HEK293T (cell line): ENCODE measurements around the gene ANXA3.
"Not testable (repeated sequence)": the region's sequence is repeated elsewhere in the genome, so short reads cannot be mapped to it uniquely, and the experiment has no call there.

Source experiments
- CTCF ChIA-PET: fragments of 350-600 bp; formaldehyde crosslinking; extraction: SDS; loops from one replicate; lab custom pipeline; 2021; ENCODE audit warnings: antibody characterized with exemption, inconsistent platforms; lab: Yijun Ruan, JAX
- POLR2A ChIA-PET: fragments of 350-600 bp; formaldehyde crosslinking; extraction: SDS; loops from one replicate; lab custom pipeline; 2020; ENCODE audit warnings: antibody characterized with exemption, inconsistent platforms; lab: Yijun Ruan, JAX
- DNase-seq: peaks from one replicate; pipeline ENCODE4 v3.0.0; 2012; ENCODE audit warnings: mixed read lengths; ENCODE audit errors: extremely low spot score
- ARNT ChIP-seq: fragments of 450-650 bp; IDR thresholded peaks from 2 replicates; pipeline ENCODE4 v1.6.1; 2017; ENCODE audit warnings: mild to moderate bottlenecking
- BHLHE40 ChIP-seq: fragments of 450-650 bp; IDR thresholded peaks from 2 replicates; pipeline ENCODE4 v1.6.1; 2016; ENCODE audit warnings: mild to moderate bottlenecking, moderate library complexity, borderline replicate concordance
- CTBP1 ChIP-seq: fragments of 450-650 bp; IDR thresholded peaks from 2 replicates; pipeline ENCODE4 v1.6.1; 2016; ENCODE audit warnings: borderline replicate concordance
- ELF4 ChIP-seq: fragments of 450-650 bp; IDR thresholded peaks from 2 replicates; pipeline ENCODE4 v1.6.1; 2017; ENCODE audit warnings: antibody characterized with exemption
- FOXA1 ChIP-seq: fragments of 450-650 bp; IDR thresholded peaks from 2 replicates; pipeline ENCODE4 v1.6.1; 2016; ENCODE audit warnings: mild to moderate bottlenecking
- FOXK2 ChIP-seq: fragments of 450-650 bp; IDR thresholded peaks from 2 replicates; pipeline ENCODE4 v1.6.1; 2016; ENCODE audit warnings: mild to moderate bottlenecking
- FOXM1 ChIP-seq: fragments of 450-650 bp; IDR thresholded peaks from 2 replicates; pipeline ENCODE4 v1.6.1; 2017; ENCODE audit warnings: mild to moderate bottlenecking, borderline replicate concordance
- HDGF ChIP-seq: fragments of 450-650 bp; IDR thresholded peaks from 2 replicates; pipeline ENCODE4 v1.6.1; 2017; ENCODE audit warnings: antibody characterized with exemption, borderline replicate concordance
- L3MBTL2 ChIP-seq: fragments of 450-650 bp; conservative IDR thresholded peaks from 2 replicates; pipeline ENCODE4 v1.6.1; 2016; ENCODE audit warnings: mild to moderate bottlenecking
- LEF1 ChIP-seq: fragments of 450-650 bp; IDR thresholded peaks from 2 replicates; pipeline ENCODE4 v1.6.1; 2017; ENCODE audit warnings: mild to moderate bottlenecking, borderline replicate concordance
- NFRKB ChIP-seq: fragments of 450-650 bp; IDR thresholded peaks from 2 replicates; pipeline ENCODE4 v1.6.1; 2016; ENCODE audit warnings: mild to moderate bottlenecking, moderate library complexity
- SP1 ChIP-seq: fragments of 450-650 bp; IDR thresholded peaks from 2 replicates; pipeline ENCODE4 v1.6.1; 2017
- SUZ12 ChIP-seq: fragments of 450-650 bp; IDR thresholded peaks from 2 replicates; pipeline ENCODE4 v1.6.1; 2016; ENCODE audit warnings: mild to moderate bottlenecking
- TARDBP ChIP-seq: fragments of 450-650 bp; IDR thresholded peaks from 2 replicates; pipeline ENCODE4 v1.6.1; 2016
- ZNF384 ChIP-seq: fragments of 450-650 bp; IDR thresholded peaks from 2 replicates; pipeline ENCODE4 v1.6.1; 2016
- TF ChIP-seq, protein P1 (sequence below): fragments of 450-650 bp; IDR thresholded peaks from 2 replicates; pipeline ENCODE4 v1.6.1; 2016

ANXA3 gene, protein sequence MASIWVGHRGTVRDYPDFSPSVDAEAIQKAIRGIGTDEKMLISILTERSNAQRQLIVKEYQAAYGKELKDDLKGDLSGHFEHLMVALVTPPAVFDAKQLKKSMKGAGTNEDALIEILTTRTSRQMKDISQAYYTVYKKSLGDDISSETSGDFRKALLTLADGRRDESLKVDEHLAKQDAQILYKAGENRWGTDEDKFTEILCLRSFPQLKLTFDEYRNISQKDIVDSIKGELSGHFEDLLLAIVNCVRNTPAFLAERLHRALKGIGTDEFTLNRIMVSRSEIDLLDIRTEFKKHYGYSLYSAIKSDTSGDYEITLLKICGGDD

GRCh38 chr4:78551420-78552351, at the start of gene ANXA3:
Gene ANXA3 (plus strand): TSS chr4:78551770. CDS start chr4:78554474, 2,704 bp downstream.
- ChIA-PET CTCF (no interaction called here), POLR2A (no interaction called here)
- DNase-seq = peak; percentile 54
- TF ChIP-seq LEF1 (no peak), HDGF (no peak), ELF4 (no peak), FOXA1 (no peak), CTBP1 (no peak), TARDBP (no peak), SP1 (no peak), SUZ12 (no peak), FOXK2 (no peak), ZNF384 (no peak), L3MBTL2 (no peak), ARNT (no peak), BHLHE40 (no peak), FOXM1 (no peak), NFRKB (no peak)
- TF ChIP-seq, protein P1, sequence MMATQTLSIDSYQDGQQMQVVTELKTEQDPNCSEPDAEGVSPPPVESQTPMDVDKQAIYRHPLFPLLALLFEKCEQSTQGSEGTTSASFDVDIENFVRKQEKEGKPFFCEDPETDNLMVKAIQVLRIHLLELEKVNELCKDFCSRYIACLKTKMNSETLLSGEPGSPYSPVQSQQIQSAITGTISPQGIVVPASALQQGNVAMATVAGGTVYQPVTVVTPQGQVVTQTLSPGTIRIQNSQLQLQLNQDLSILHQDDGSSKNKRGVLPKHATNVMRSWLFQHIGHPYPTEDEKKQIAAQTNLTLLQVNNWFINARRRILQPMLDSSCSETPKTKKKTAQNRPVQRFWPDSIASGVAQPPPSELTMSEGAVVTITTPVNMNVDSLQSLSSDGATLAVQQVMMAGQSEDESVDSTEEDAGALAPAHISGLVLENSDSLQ = no peak

- DNase-seq, CTCF ChIA-PET, POLR2A ChIA-PET: not testable (repeated sequence)
Observed at GRCh38 chr4:78506260-78506659, 45.3 kb upstream of the ANXA3 start.

- no peak for DNase-seq
- TF ChIP-seq FOXM1 = no peak
- TF ChIP-seq ARNT = no peak
- no peak for TF ChIP-seq FOXA1
- no peak for TF ChIP-seq BHLHE40
- no peak for TF ChIP-seq CTBP1
- TF ChIP-seq SUZ12 = no peak
- ChIA-PET CTCF (no interaction called here), POLR2A (no interaction called here)
Observed at GRCh38 chr4:78509043-78509442, 42.5 kb upstream of the ANXA3 start.

- POLR2A ChIA-PET = no interaction called here
- TF ChIP-seq, protein P1 = no peak
- TF ChIP-seq FOXA1 (no peak), ELF4 (no peak), SP1 (no peak), L3MBTL2 (no peak), ARNT (no peak), TARDBP (no peak), HDGF (no peak), FOXK2 (no peak), NFRKB (no peak), SUZ12 (no peak)
- CTCF ChIA-PET = no interaction called here
- no peak for DNase-seq
Observed at GRCh38 chr4:78510108-78510507, 41.5 kb upstream of the ANXA3 start.

DNA sequence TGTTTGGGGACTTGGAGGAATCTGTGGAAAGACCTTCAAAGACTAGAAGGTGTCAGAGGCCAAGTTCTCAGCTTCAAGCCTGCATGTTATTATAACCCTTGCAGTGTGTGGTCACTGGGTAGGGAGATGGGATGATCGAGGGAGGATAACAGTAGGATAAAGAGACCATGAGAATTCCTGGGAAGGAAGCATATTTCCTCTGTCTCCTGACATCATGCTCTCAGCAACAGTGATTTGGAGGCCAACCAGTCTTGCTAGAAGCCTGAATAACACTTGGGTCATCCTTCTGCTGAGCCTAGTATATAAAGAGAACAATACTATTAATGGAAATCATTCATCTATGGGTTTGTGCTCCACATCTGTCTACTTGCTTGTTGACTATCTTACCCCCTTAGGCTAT, 40.9 kb upstream of the ANXA3 start:
- CTCF ChIA-PET = no interaction called here
- TF ChIP-seq HDGF (no peak), BHLHE40 (no peak), NFRKB (no peak), L3MBTL2 (no peak), SUZ12 (no peak), ELF4 (no peak), FOXA1 (no peak), TARDBP (no peak), FOXK2 (no peak), ZNF384 (no peak), LEF1 (no peak)
- TF ChIP-seq, protein P1 = no peak
- POLR2A ChIA-PET = no interaction called here
- DNase-seq = no peak

DNA sequence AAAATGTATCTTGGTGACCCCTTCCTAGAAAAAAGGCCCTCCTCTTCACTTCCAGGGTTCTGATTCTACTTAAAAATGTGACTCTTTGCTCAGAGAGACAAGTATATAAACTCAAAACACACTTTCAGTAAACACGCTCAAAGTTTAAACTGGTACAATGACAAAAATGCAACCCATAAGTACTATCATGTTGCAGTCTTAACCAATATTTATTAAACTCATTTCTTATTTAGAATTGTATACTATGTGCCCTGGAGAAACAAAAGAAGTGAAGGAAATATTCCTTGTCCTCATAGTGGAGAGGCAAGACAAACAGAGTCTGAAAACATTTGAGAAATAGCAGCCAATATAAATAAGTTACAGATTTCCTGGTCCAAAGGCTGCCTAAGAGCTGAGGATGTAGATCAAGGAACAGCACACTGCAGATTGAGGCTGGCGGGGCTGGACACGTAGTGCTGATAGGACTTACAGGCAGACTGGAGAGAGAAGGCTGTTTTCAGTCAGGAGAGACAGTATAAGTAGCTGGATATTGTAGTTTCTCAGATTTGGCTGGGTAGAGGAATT, 39.1 kb upstream of the ANXA3 start:
- ChIA-PET CTCF (interaction anchor here (0.9 kb wide), 1 partner anchor 453 kb away, joined by 4 read pairs; no protein-coding TSS in a partner anchor), POLR2A (no interaction called here)

More for the DNA sequence above, 39.1 kb upstream of the ANXA3 start:
- no peak for DNase-seq
- TF ChIP-seq FOXM1 = no peak
- TF ChIP-seq HDGF = no peak
